Mammary epithelial cell (primary cell): Measurements from ENCODE around the gene HLA-DRB5.

Experiments
- EZH2 ChIP-seq: IDR thresholded peaks from 2 replicates; pipeline ENCODE4 v1.6.1; 2012; ENCODE audit warnings: low read length, inconsistent platforms, borderline replicate concordance
- TF ChIP-seq, protein P1 (sequence below), 2 donors: IDR thresholded peaks in 1 of 2; conservative IDR thresholded peaks in 1 of 2; 2 replicates each; pipeline ENCODE4 v1.5.1; 2011 to 2012; ENCODE audit warnings: inconsistent platforms in 2 of 2, low read length in 2 of 2, mild to moderate bottlenecking in 2 of 2, control low read depth in 1 of 2, low read depth in 1 of 2; ENCODE audit not compliant: insufficient read depth in 1 of 2; ENCODE audit errors: extremely low read depth in 1 of 2

DNA sequence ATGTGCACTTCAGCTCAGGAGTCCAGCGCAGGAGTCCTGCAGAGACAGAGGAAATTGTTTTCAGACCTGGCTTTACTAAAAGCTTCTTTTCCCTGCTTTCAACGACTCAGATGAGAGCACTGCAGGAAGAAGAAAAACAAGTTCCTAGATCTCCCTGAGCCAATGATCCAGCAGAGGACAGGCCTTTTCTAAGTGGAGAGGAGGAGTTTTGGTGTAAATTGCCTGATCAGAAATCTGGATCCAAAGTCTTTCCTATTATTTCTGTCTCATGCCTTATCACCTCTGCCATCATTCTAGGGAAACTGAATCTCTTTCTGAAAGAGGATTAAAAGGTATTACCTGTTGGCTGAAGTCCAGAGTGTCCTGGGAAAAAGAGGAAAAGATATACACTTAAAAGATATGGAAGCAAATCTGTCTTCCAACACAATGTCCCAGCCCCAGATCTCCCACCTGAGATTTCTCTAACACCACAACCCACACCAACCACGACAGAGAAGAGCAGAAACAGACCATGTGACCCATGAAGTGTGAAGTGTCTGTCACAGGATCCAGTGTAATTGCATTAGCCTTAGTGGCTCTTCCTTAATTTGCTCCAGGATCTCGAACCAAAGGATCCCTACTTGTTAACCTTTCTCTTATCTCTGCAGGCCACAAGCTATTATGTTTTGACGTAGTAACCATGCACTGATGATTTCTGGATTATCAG is 23.1 kb upstream of the HLA-DRB5 start:
- TF ChIP-seq, protein P1, sequence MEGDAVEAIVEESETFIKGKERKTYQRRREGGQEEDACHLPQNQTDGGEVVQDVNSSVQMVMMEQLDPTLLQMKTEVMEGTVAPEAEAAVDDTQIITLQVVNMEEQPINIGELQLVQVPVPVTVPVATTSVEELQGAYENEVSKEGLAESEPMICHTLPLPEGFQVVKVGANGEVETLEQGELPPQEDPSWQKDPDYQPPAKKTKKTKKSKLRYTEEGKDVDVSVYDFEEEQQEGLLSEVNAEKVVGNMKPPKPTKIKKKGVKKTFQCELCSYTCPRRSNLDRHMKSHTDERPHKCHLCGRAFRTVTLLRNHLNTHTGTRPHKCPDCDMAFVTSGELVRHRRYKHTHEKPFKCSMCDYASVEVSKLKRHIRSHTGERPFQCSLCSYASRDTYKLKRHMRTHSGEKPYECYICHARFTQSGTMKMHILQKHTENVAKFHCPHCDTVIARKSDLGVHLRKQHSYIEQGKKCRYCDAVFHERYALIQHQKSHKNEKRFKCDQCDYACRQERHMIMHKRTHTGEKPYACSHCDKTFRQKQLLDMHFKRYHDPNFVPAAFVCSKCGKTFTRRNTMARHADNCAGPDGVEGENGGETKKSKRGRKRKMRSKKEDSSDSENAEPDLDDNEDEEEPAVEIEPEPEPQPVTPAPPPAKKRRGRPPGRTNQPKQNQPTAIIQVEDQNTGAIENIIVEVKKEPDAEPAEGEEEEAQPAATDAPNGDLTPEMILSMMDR (conservative IDR thresholded peaks at IDR 0.05 in 1 of 2, IDR thresholded peaks at IDR 0.05 in 1 of 2; ENCODE audit: extremely low read depth in 1 of 2, insufficient read depth in 1 of 2, low read depth in 1 of 2, low read length in 2 of 2), result no peak
- no peak for TF ChIP-seq EZH2
